Epithelial cell of esophagus (primary cell): Measurements from ENCODE around the gene ANK3.

Experiments used
- DNase-seq: peaks from one replicate; pipeline ENCODE4 v3.0.0; 2010; ENCODE audit warnings: low read depth
- H3K4me3 ChIP-seq: 2 replicates; pipeline ENCODE4 v1.5.1; 2011; ENCODE audit warnings: mild to moderate bottlenecking, low read length, control low read depth
- TF ChIP-seq, protein P1 (sequence below): IDR thresholded peaks from 2 replicates; pipeline ENCODE4 v1.5.1; 2011; ENCODE audit warnings: low read depth, mild to moderate bottlenecking, low read length, control low read depth, inconsistent platforms; ENCODE audit not compliant: insufficient read depth; ENCODE audit errors: missing control alignments

Gene ANK3

DNA sequence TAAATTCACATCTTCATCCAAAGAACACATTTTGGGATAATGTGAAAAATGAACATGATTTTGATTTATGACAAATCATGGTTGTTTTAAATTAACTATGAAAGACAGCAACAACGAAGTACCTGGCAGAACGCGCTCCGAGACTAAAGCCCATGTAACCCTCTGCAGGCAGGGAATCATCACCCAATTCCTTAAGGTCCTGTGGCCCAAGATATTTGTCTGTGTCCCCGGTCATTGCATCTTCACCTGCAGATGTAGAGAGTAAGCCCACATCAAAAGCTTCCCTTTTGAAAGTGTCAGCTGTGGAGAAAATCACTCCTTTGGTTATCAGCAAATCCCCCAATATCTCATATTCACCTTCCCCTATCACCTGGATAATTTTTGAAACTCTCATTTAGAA lies 250.8 kb downstream of the ANK3 start:
- TF ChIP-seq, protein P1, sequence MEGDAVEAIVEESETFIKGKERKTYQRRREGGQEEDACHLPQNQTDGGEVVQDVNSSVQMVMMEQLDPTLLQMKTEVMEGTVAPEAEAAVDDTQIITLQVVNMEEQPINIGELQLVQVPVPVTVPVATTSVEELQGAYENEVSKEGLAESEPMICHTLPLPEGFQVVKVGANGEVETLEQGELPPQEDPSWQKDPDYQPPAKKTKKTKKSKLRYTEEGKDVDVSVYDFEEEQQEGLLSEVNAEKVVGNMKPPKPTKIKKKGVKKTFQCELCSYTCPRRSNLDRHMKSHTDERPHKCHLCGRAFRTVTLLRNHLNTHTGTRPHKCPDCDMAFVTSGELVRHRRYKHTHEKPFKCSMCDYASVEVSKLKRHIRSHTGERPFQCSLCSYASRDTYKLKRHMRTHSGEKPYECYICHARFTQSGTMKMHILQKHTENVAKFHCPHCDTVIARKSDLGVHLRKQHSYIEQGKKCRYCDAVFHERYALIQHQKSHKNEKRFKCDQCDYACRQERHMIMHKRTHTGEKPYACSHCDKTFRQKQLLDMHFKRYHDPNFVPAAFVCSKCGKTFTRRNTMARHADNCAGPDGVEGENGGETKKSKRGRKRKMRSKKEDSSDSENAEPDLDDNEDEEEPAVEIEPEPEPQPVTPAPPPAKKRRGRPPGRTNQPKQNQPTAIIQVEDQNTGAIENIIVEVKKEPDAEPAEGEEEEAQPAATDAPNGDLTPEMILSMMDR, result no peak
- no peak overlapping the region for H3K4me3 ChIP-seq
- no peak for DNase-seq

DNA sequence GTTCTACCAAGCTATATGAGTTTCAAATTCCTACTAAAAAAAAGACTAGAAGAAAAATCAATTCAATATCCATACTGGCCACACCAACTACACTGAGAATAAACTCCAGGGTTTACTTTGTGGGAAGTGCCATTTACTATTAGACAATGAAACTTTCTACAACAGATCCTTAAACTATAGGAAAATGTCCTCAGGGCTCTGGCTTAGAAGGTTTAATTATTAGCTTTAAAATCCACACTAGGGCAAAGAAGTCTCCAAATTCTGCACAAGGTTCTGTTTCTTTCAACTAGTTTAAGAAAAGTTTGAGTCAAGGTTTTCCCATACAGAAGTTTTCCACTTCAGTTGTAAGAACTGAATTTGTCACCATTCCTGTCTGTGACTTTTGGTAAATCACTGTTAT lies 251.6 kb downstream of the ANK3 start:
- TF ChIP-seq, protein P1, result no peak
- H3K4me3 ChIP-seq, result no peak overlapping the region

DNA sequence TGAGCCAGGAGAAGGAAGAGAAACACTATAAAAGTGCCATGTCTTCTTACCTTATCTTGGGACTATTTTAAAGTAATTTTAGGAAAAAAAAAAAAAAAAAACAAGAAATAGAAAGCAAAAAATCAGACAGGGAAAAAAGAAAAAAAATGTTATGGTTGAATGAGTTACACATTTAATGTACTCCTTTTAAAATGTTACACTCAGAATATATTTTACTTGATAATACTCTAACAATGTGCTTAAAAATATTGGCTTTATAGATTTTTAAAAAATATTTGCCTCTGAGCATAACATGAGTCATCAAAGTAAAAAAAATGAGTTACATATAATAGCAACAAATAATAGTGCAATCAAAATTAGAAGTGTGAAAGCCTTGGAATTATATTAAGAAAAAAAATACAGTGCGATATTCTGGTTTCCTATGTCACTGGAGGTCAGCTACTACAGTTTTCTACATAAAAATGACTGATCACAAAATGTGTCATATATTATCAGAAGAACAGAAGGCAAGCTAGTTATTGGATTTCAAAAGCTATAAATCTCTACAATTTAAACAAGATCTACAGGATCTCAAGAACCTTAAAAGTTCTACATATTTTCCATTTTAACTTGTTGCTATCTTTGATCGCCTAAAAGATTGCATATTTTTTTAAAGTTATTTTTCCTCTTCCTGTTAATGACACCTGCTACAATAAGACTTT lies 252.2 kb downstream of the ANK3 start:
- TF ChIP-seq, protein P1, result no peak
- no peak overlapping the region for H3K4me3 ChIP-seq
- no peak for DNase-seq

More for the DNA sequence above, 251.6 kb downstream of the ANK3 start:
- no peak for DNase-seq

DNA sequence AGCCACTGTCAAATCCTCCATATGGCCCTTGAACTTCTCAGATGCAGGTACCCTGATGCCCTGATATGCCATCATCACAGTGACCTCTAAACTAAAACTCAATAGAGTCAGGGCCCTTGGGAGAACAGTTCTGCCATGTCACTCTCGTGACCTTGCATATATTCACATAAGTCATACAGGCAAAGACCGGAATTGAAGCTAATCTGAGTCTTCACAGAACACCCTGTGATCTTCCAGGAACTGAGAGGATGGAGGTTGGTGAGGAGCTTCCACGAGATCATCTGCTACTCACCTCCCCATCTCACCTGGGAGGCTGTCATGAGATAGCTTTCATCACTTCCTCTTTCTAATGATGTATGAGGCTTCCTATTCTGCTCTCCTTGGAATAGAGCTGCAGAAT lies 254.7 kb downstream of the ANK3 start:
- no peak overlapping the region for H3K4me3 ChIP-seq
- TF ChIP-seq, protein P1, result no peak
- DNase-seq, result no peak

DNA sequence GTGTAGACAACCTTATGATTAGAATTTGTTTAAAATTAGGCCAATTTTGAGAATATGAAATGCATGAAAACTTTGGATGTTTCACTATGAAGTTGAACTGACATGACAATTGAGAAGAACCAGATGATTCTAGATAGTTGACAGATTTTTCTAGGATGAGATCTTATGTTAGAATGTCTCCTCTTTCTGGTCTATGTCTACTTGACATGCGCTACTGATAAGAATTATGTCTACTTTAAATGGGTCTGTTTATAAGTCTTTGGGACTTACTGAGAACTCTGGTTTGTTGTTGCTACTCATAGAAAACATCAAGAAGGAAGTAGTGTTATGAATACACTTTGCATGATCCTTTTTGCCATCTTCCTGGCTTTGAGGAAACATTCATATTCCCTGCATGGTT lies 255.1 kb downstream of the ANK3 start:
- TF ChIP-seq, protein P1, result no peak

DNA sequence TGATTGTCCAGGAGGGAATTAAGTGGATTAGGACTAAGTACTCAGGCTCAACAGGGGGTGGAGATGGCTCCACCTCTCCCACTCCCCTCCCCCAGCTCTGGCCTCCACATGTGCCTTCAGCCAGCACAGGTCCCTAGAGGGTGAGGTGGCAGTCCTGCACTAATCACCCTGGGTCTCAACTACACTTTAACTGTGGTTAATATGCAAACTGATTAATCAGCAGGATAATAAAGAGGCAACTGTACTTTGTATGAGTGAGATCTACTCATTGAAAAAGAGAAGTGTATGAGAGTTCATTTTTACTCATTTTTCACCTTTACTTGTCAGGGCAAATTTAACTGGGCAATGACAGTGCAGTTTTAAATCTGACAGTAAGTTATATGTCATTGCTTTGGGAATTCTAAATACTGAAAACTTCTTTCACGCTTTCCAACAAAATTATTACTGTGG lies 259.5 kb downstream of the ANK3 start:
- TF ChIP-seq, protein P1, result no peak
- no peak overlapping the region for H3K4me3 ChIP-seq
- DNase-seq, result no peak

More for the DNA sequence above, 255.1 kb downstream of the ANK3 start:
- no peak for DNase-seq
- H3K4me3 ChIP-seq, result no peak overlapping the region

DNA sequence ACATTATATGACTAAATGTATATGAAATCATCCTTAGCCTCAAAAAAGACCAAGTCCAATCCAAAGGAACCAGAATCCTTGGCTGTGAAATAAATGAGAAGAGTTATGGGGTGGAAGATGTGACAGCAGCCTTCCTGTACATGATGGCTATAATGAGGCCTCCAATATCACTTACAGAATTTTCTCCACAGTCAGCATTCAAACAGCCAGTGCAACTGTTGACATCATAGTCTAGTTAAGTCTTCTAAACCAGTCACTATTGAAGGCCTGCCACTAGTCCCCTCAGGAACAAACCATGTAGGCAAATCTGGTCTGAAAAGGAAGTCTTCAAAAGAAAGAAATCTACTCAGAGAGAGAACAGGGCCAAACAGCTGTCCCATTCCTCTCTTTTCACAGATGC lies 263.8 kb downstream of the ANK3 start:
- TF ChIP-seq, protein P1, result no peak
- H3K4me3 ChIP-seq, result no peak overlapping the region
- DNase-seq, result no peak
